ENCODE results near the gene CERS6.

DNA sequence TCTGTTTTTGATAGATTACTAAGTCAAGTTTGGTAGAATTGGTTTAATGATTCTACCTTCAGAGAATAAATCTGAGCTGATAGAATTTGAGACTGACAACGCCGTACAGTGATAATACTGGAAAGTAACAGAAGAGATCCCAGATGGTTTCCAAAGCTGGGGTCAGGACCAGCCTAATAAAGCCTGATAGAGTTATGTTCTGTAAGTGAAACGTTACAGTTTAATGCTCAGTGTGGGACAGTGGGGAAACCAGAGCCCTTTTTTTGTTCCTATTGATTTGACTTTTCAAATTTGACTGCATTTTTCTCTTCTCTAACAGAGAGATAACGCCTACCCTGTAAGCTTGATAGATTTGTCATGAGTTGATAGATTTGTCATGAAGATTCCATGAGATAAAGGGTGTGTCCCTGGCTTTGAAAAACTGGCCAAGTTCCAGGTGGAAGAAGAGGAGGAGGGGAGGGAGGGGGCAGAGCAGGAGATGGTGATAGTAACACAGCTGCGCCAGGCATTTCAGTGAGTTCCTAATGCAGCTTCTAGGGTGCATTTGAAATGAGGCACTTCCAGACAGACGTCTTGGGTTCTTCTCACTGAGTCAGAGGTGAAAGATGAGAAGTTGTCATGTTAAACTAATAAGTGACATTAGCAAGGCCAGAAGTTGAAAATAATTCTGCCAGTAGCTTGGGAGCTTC, 65.1 kb downstream of the CERS6 start:
- TF ChIP-seq POLR2AphosphoS5 (IDR thresholded peaks at IDR 0.05; ENCODE audit: borderline replicate concordance, low read depth, low read length) (no peak), FOXP2 (optimal IDR thresholded peaks at IDR 0.05; ENCODE audit: control extremely low read depth, extremely low read length, insufficient read depth) (no peak), EZH2 (IDR thresholded peaks at IDR 0.05) (no peak)

All from SK-N-MC (cell line).